Temporal lobe (tissue), 2 donors: ENCODE measurements around the gene GFPT1. TPM values are rescaled to one million over a fixed set of nuclear protein-coding genes. Genes with fewer than 3 reads are reported as not detected.

ENCODE experiments used
- small RNA-seq: library from RNA; depleted of rRNA; stranded (forward); fragments of <200 nt; gene quantifications from one replicate; pipeline ENCODE3, GENCODE V24; 2014; ENCODE audit warnings: low replicate concordance
- total RNA-seq: library from RNA; depleted of rRNA; stranded (reverse); fragments of >200 nt; gene quantifications from one replicate; pipeline ENCODE4 v1.2.3, GENCODE V29; 2014

GFPT1 gene
- total RNA-seq, 1 donor from 2014 or later, result 65.6 TPM

Small RNA genes within 50 kb of the gene (small RNA-seq; reads per million reads assigned to genes)
- gene RF00019, result not detected

Other genes with a start within 250 kb of the GFPT1 start
- 32.9 TPM for gene NFU1, start 50.2 kb upstream of the GFPT1 start, total RNA-seq